ENCODE measurements around the gene AEBP1. TPM values are rescaled to one million over a fixed set of nuclear protein-coding genes. Genes with fewer than 3 reads are reported as not detected.

AEBP1 gene
- 229 TPM for polyA plus RNA-seq (2013, experiment 1 of 2; ENCODE audit: insufficient read length)
- polyA plus RNA-seq (2013, experiment 2 of 2; ENCODE audit: insufficient read length), result 200 TPM

DNA sequence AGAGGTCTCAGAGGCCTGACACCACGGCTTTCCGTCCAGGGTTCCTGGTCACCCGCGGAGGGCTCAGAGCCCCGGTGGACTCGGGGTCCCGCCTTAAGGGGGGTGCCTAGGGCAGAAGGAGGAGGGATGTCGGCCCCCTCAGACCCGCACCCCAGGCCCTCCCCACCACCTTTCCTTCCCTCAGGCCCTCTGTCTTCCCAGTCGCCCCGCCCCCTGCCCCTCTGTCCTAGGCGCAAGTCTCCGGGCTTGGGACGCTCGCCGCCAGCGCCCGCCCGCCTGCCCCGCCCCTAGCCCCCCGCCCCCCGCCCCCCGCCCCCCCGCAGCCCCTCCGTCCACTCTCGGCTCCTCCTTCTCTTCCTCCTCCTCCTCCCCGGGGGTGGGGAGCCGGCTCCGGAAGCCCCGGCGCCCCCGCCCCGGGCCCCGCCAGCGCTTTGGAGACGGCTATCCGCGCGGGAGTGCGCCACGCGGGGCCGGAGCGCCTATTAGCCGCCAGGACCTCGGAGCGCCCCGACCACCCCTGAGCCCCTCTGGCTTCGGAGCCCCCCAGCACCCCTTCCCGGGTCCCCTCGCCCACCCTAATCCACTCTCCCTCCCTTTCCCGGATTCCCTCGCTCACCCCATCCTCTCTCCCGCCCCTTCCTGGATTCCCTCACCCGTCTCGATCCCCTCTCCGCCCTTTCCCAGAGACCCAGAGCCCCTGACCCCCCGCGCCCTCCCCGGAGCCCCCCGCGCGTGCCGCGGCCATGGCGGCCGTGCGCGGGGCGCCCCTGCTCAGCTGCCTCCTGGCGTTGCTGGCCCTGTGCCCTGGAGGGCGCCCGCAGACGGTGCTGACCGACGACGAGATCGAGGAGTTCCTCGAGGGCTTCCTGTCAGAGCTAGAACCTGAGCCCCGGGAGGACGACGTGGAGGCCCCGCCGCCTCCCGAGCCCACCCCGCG is at the start of gene AEBP1:
Gene AEBP1 (plus strand): TSS at position 423 of the 937 bp plus-strand sequence. CDS start 321 bp downstream, at position 744.
- DNase-seq, result peak; percentile 43

DNA sequence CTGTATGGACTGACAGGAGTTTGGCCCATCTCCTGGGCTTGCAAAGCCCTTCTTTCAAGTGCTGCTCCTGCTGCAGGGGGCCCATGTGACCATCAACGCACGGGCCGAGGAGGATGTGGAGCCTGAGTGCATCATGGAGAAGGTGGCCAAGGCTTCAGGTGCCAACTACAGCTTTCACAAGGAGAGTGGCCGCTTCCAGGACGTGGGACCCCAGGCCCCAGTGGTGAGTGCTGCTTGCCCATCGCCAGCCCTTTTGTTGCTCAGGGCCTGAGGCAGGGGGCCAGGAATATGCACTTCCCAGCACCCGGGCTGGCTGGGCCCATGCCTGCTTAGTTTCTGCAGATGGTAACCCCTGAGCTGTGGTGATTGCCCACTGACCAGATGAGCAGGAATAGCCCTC is 47.5 kb upstream of the AEBP1 start:
- no peak for DNase-seq

DNA sequence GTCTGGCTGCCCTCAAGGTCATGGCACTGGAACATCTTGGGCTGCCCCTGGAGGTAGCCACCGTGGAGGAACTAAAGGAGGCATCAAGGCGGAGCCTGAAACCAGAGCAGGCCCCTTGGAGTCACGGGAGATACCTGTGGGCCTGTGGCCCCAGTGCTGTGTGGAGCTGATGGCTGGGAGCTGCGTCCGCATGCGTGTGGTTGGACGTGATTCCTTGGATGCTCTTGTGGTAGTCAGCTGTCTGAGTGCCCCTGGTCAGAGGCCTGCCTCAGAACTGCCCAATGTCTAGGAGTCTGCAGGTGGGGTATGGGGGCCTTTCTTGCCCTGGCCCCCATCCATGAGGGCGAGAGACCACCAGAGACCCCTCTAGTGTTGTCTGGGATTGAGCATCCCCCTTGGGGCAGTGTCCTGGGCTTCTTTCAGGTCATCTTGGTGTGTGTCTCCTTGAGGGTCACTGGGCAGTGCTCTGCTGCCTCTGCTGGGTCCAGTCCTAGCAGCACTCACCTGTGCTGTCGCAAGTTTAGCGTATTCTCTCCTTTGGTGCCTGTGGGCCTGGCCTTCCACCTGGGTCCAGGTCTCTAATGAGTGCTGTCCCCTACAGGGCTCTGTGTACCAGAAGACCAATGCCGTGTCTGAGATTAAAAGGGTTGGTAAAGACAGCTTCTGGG is 46.8 kb upstream of the AEBP1 start:
- no peak for DNase-seq

DNA sequence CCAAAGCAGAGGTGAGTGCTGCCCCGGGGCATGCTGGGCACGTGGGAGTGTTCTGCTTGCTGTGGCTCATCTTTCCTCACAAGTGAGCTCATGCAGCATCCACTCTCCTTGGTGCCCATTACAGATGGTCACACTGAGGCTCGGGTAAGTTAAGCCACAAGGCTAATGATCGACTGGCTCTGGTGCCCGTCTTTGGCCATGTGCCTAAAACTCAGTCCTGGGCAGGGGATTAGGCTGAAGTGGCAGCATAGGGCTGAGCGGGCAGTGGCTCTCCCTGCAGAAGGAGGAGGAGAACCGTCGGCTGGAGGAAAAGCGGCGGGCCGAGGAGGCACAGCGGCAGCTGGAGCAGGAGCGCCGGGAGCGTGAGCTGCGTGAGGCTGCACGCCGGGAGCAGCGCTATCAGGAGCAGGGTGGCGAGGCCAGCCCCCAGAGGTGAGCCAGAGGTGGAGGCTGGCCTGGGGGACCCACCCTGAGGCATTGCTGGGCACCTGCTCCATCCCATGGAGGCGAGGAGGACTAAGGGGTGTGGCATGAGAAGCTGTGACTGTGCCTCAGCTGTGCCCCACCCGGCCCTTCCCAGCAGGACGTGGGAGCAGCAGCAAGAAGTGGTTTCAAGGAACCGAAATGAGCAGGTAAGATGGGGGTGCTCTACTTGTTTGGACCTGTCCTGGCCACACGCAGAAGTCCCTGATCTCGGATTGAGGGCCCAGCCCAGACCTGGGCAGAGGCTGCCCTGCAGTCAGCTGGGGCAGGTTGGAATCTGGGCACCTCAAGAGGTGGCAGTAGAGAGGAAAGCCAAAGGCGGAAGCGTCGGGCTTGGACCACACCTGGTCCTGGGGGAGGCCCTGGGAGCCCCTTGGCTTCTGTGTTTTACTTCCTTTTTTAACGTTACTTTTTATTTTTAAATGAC is 46.0 kb upstream of the AEBP1 start:
- DNase-seq, result no peak

DNA sequence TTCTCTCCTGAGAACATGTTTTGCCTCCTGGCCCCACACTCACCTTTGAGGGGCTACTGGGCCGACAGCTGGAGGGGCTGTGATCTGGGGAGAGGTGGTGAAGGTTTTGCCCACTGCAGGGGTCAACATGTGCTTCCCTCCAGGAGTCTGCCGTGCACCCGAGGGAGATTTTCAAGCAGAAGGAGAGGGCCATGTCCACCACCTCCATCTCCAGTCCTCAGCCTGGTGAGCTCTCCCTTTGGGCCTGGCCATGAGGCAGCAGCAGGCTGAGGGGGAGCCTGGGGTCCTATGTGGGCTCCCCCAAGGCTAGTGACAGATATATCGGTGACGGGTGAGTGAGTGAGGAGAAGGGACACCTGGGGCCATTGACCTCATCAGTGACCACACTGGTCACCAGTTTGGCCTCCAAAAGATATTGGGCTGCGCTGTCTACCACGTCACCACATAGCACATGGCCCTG is 45.4 kb upstream of the AEBP1 start:
- no peak for DNase-seq

DNA sequence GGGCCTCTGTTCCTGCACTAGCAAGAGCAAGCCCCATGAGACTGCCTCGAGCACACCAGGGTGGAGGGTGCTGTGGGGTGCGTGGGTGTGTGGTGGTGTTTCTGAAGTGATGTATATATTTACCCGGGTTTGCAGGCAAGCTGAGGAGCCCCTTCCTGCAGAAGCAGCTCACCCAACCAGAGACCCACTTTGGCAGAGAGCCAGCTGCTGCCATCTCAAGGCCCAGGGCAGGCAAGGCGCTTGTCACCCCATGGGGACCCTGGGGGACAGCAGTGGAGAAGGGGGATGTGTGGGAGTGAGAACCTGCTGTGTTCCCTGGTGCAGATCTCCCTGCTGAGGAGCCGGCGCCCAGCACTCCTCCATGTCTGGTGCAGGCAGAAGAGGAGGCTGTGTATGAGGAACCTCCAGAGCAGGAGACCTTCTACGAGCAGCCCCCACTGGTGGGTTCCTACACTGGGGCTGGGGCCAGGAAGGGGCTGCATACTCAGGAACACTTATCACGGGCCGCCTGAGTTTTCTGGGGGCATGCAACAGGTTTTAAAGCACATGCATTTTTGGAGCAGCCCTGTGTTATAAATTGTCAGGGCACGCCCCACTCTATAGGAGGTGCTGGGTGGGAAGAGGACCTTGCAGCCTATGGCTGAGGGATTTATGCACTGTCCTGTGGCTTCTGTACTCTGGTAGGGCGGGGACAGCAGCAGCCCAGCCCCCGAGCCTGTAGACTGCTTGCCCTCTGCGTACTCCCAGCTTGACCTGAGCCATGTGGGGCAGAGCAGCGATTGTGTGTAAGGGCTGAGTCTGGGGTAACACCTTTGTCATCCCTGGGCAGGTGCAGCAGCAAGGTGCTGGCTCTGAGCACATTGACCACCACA is 44.7 kb upstream of the AEBP1 start:
- DNase-seq, result no peak

DNA sequence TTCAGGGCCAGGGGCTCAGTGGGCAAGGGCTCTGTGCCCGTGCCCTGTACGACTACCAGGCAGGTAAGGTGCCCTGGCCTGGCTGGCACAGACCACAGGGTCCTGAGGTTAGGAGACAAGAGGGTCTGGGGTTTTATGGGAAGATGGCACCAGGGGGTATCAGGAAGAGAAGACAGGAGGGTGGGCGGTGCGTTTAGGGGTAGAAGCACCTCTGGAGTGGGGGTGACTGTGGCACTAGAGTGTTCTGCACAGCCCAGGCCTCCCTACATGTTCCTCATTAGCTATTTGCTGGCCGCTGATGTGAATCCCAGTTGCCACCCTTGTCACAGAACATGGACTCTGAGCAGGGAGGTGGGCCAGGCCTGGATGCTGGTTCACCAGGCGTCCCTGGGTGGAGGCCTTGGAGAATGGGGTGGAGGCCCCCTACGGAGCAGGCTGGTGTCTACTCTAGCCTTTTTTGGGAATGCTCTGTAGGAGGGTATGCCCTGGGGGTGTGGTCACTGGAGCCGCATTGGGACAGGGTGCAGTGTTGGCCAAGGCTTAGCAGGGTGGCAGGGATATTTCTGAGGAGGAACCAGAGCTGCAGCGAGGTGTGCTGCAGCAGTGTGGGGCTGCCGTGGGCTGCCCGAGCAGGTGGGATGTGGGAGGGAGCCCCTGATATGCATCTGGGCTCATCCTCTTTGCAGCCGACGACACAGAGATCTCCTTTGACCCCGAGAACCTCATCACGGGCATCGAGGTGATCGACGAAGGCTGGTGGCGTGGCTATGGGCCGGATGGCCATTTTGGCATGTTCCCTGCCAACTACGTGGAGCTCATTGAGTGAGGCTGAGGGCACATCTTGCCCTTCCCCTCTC is 43.8 kb upstream of the AEBP1 start:
- DNase-seq, result no peak

DNA sequence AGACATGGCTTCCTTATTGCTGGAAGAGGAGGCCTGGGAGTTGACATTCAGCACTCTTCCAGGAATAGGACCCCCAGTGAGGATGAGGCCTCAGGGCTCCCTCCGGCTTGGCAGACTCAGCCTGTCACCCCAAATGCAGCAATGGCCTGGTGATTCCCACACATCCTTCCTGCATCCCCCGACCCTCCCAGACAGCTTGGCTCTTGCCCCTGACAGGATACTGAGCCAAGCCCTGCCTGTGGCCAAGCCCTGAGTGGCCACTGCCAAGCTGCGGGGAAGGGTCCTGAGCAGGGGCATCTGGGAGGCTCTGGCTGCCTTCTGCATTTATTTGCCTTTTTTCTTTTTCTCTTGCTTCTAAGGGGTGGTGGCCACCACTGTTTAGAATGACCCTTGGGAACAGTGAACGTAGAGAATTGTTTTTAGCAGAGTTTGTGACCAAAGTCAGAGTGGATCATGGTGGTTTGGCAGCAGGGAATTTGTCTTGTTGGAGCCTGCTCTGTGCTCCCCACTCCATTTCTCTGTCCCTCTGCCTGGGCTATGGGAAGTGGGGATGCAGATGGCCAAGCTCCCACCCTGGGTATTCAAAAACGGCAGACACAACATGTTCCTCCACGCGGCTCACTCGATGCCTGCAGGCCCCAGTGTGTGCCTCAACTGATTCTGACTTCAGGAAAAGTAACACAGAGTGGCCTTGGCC is 43.0 kb upstream of the AEBP1 start:
- no peak for DNase-seq

DNA sequence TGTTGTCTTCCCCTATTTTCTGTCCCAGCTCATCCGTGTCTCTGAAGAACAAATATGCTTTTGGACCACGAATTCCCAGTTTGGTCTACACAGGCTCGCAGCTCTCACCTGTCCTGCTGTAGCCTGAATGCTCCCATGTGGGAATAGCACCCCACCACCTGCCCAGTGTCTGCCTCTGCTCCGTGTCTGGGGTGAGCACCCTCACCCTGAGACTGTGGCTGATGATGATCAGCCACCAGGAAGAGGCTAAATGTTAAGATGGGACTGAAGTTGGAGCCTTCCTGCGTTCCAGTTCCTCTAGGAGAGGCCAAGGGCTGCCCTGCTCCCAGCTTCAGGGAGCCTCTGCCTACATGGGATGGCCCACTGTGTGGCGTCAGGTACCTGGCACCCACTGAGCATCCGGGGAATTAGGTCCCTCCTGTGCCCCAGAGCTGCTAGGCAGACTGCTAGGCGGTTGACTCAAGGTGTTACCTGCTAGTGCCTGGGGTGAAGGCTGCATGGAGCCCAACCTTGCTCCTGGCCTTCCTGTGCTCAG is 42.4 kb upstream of the AEBP1 start:
- DNase-seq, result no peak

DNA sequence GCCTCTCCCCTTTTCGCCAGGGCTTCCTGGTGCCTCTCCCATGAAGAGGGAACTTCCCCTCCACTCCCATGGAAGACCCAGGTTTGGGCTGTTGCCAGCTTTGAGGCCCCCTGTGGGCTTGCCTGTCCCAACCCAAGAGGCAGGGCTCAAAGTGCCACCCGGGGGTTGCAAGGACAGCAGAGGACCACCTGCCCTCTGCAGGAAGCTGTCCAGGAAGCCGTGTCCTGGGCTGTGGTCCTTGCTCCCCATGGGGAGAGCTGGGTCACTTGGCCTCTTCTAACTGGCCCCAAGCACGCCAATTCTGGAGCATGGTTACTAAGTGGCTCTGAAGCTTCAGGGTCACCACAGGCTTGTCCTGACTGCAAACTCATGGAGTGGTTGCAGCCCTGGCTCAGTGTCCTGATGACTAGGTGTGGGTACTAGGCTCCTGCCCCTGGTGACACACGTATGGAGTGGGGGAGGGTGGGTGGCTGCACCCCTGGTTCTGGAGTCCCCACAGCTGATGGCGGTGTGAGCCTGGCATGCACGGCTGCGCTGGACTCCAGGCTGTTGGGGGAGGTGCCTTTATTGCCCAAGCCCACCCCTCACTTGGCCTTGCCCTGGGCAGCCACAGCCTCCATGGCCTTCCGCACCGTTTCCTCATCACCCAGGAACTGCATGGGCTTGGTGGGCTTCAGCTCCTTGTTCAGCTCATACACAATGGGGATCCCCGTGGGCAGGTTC is 41.8 kb upstream of the AEBP1 start:
- no peak for DNase-seq

DNA sequence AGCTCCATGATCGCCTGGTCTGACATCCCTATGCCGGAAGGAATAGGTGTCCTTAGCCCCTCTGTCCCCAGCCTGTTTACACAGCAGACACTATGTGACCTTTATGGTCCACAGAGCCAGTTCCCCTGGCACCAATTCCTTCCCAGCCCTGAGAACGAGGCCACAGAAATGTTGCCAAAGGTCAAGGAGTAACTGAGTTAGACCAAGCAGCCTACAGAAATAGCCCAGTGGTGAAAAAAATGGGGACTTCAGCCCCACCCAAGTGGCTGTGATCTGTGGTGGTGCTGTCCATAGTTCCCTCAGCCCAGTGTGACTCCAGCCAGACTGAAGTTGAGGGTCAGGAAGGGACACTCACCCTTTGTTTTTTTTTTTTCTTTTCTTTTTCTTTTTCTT is 41.2 kb upstream of the AEBP1 start:
- DNase-seq, result no peak

DNA sequence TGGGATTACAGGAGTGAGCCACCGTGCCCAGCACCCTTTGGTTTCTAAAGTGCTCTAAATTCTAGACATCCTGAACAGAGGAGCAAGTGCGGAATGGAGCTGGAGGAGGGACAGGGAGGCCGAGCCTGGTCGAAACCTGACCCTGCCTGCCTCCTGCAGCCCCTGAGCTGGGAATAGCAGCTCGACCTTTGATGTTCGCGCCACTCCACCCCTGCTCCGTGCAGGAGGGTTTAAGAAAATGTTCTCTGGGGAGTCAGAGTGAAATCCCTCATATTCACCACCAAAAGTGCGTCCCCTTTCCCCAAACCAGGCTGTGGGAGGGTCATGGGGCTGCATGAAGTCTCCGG is 40.6 kb upstream of the AEBP1 start:
- no peak for DNase-seq

DNA sequence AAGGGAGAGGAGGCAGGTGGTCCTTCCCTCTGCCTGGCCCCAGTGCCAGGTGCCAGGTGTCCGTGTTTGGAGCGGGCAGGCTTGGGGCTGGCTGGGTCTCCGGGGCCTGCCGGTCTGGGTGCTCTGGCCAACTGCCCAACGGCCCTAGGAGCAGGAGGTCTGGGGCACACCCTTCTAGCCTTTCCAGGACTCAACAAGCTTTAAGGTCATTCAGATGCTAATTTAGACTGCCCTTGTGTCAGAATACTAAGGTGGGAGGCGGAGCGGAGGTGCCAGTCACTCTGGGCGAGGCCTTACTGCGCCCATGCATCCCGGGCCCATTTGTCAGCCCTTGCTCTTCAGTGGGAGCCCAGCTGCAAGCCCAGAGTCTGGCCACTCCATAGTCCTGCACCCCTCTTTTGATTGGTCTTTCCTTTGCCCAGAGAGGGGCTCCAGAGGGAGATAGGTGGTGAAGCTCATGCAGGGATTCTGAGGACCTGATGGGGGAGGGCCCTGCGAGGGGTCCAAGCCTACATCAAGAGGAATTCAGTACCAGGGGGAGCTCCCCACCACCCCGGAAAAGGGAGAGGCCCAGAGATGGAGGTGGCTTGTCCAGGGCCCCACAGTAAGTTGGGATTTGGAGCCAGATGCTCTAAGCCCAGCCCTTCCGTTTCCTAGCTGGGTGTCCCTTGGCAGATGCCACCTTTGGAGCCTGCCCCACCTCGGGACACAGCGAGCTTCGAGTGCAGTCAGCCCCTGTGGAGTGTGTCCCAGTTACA is 40.1 kb upstream of the AEBP1 start:
- no peak for DNase-seq

DNA sequence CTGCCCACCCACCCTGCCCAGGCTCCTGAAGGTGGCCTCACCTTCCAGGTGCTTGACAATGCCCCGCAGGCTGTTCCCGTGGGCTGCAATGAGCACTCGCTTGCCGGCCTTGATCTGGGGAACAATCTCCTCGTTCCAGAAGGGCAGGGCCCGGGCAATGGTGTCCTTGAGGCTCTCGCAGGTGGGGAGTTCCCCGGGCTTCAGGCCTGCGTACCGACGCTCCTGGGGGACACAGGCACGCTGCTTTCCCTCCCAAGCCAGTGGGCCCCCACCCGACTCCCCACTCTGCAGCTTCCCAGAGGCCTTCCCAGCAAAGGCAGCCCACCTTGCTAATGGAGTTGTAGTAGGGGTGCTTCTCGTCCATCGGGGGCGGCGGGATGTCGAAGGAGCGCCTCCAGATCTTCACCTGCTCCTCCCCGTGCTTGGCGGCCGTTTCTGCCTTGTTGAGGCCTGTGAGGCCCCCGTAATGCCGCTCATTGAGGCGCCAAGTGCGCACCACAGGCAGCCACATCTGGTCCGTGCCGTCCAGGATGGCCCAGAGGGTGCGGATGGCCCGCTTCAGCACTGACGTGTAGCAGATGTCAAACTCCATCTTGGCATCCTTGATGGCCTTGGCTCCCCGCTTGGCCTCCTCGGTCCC is 39.2 kb upstream of the AEBP1 start:
- no peak for DNase-seq

DNA sequence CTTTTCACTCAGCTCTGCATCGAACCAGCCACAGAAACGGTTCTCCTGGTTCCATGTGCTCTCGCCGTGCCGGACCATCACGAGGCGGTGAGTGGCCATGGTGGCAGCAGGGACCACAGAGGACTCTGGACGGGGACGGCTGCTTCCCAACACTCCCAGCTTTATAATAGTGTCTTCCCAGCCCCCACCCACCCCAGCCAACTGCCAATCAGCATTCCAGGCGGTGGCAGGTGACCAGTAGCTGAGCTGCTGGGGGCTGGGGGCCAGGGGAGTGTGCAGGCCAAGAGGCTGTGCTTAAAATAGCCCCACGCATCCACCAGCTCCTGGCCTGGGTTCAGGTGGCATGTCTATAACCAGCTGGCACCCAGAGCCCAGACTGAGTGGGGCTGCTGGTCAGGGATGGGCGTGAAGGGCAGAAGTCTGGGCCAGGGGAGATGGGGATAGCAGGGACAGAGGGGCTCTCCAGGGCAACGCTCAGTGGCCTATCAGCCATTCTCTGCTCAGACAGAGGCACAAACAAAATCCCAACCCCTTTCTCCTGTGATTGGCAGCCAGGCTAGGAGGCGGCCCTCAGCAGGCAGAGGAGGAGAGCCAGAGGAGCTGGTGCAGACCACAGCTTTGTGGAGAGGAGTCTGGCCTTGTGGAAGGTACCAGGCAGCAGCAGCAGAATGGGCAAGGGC is 38.6 kb upstream of the AEBP1 start, which contains the start of gene PGAM2:
Gene PGAM2 (minus strand): TSS at position 137 of the 680 bp plus-strand sequence. CDS start 38 bp downstream, at position 99.
- no peak for DNase-seq

DNA sequence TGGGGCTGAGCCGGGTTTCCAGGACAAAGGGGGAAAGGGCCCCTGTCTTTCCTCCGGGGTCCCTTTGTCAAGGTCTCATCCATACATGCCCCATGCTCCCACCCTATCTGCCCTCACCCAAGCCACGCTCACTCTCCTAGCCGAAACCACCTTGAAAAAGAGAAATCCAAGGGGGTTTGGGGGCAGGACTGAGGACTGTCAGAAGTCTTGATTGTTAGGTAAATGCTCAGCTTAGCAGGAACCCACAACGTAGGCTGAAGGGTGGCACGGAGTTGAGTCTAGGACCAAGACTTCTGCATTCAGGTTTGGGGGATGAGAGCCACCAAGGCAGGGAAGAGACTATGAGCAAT is 38.1 kb upstream of the AEBP1 start:
- no peak for DNase-seq

DNA sequence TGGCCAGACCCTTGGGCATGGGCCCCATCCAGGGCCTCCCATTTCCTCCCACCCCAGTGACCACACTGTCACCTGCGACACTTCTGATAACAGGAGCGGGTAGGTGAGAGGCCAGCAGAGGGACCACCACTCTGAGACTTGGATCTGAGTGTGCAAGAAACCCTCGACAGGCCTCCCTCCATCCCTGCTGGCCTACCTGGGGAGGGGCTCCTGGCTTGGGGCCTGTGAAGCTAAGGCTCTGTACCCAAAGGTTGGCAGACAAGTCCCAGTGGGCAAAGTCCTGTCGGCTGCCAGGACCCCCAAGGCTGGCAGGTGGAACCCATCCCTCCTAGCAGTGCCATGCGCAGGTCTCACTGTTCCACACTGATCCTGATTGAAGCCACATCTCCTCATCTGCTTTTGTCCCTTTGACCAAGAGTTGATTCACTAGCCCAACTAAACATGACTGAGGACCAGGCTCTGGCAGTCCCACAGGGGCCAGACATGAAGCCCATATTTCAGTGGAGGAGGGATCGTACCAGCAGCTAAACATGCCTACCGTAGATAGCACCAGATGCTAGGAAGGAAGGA is 37.6 kb upstream of the AEBP1 start:
- DNase-seq, result no peak
